B cell (primary cell): ENCODE data around the gene CBX3.

ENCODE experiments used
- CTCF ChIP-seq: fragments of 200-600 bp; IDR thresholded peaks from one replicate; pipeline ENCODE4 v1.8.0; 2022; ENCODE audit warnings: antibody characterized with exemption, mild to moderate bottlenecking
- EZH2 ChIP-seq: IDR thresholded peaks from 2 replicates; pipeline ENCODE4 v1.6.1; 2012; ENCODE audit warnings: borderline replicate concordance, low read depth, mild to moderate bottlenecking, moderate library complexity, low read length; ENCODE audit not compliant: insufficient read depth, poor library complexity, severe bottlenecking

GRCh38 chr7:26183545-26184280, 17.8 kb upstream of the CBX3 start:
- TF ChIP-seq EZH2 = no peak
- no peak for TF ChIP-seq CTCF
